Measurements from ENCODE around the gene ITGA2B. TPM values are rescaled to one million over a fixed set of nuclear protein-coding genes. Genes with fewer than 3 reads are reported as not detected.
"Not testable (repeated sequence)": the region's sequence is repeated elsewhere in the genome, so short reads cannot be mapped to it uniquely, and the experiment has no call there.

The ITGA2B gene
- total and polyA plus RNA-seq, 9 donors: 0.60 to 5.2 (median 2.2) TPM

GRCh38 chr17:44346064-44346844, 43.2 kb downstream of the ITGA2B start:
- intact Hi-C loops (cut with DNase I): no loop called here
- no peaks in the 10 kb centered on the region for H3K9me3 ChIP-seq
- no peaks in the 10 kb centered on the region for H3K36me3 ChIP-seq
- H3K4me1 ChIP-seq (ENCODE audit: insufficient read depth): peaks cover 5% of the 10 kb centered on the region
- no peak for TF ChIP-seq POLR2A (IDR thresholded peaks at IDR 0.05)
- no peak for TF ChIP-seq EP300 (IDR thresholded peaks at IDR 0.05)
- TF ChIP-seq CTCF (IDR thresholded peaks at IDR 0.05): no peak
- no peak overlapping the region for H3K4me3 ChIP-seq
- H3K27ac ChIP-seq: no peak overlapping the region
- WGBS, 3 donors: 68 to 76% (median 71%) methylated on average over 12 to 13 of the region's 13 CpGs
- H3K27me3 ChIP-seq: no peaks in the 10 kb centered on the region
- no peak for DNase-seq

GRCh38 chr17:44345454-44346026, 43.9 kb downstream of the ITGA2B start:
- H3K36me3 ChIP-seq: no peaks in the 10 kb centered on the region
- WGBS, 3 donors: 2 to 3% (median 2%) methylated on average over 21 of the region's 21 CpGs
- peak overlapping the region; percentile 55 for H3K4me3 ChIP-seq
- TF ChIP-seq POLR2A (IDR thresholded peaks at IDR 0.05) (no peak), EP300 (IDR thresholded peaks at IDR 0.05) (no peak), CTCF (IDR thresholded peaks at IDR 0.05) (peak in 2 of 3 donors; percentile 15 to 36)
- no peaks in the 10 kb centered on the region for H3K27me3 ChIP-seq
- H3K4me1 ChIP-seq (ENCODE audit: insufficient read depth): peaks cover 5% of the 10 kb centered on the region
- peak overlapping the region; percentile 73 to 78 for H3K27ac ChIP-seq
- H3K9me3 ChIP-seq: no peaks in the 10 kb centered on the region
- intact Hi-C loops (cut with DNase I): no loop called here
- DNase-seq: peak in 4 of 5 donors; percentile 51 to 62 (median 58)

- Histone ChIP-seq H3K27ac (peak within 1 kb of the TSS; percentile 73 to 78), H3K27me3 (no peaks in the 10 kb centered on the region), H3K4me1 (ENCODE audit: insufficient read depth) (peaks cover 5% of the 10 kb centered on the region), H3K9me3 (no peaks in the 10 kb centered on the region), H3K4me3 (peak within 1 kb of the TSS; percentile 55), H3K36me3 (no peaks in the 10 kb centered on the region)
- TF ChIP-seq POLR2A (IDR thresholded peaks at IDR 0.05) (peak; percentile 35), CTCF (IDR thresholded peaks at IDR 0.05) (no peak)
- peak; percentile 91 to 95 (median 93) for DNase-seq
- intact Hi-C loops (cut with DNase I): no loop called here
- WGBS, 3 donors: 0 to 1% (median 0%) methylated on average over 25 to 26 of the region's 26 CpGs
Observed at GRCh38 chr17:44344939-44345453, 44.5 kb downstream of the ITGA2B start, which contains the start of gene GRN. TSS of gene GRN (plus strand) at chr17:44345302. CDS start at chr17:44349165, 3,863 bp downstream.

GRCh38 chr17:44343510-44344209, 45.8 kb downstream of the ITGA2B start:
- no peak for DNase-seq
- intact Hi-C loops (cut with DNase I): no loop called here
- WGBS, 3 donors: 56 to 69% (median 68%) methylated on average over 11 of the region's 11 CpGs

GRCh38 chr17:44340553-44340952, 48.9 kb downstream of the ITGA2B start:
- H3K4me3 ChIP-seq; H3K27me3 ChIP-seq; DNase-seq; H3K9me3 ChIP-seq; H3K36me3 ChIP-seq; H3K27ac ChIP-seq; H3K4me1 ChIP-seq (ENCODE audit: insufficient read depth); intact Hi-C loops (cut with DNase I): not testable (repeated sequence)
- 64 to 68% (median 67%) methylated on average over 5 of the region's 5 CpGs for WGBS, 3 donors

More at GRCh38 chr17:44343510-44344209, 45.8 kb downstream of the ITGA2B start:
- Histone ChIP-seq H3K27me3 (no peaks in the 10 kb centered on the region), H3K4me3 (no peak overlapping the region), H3K27ac (no peak overlapping the region), H3K4me1 (ENCODE audit: insufficient read depth) (peaks cover 5% of the 10 kb centered on the region), H3K36me3 (no peaks in the 10 kb centered on the region), H3K9me3 (no peaks in the 10 kb centered on the region)
- TF ChIP-seq CTCF (IDR thresholded peaks at IDR 0.05) (no peak), POLR2A (IDR thresholded peaks at IDR 0.05) (no peak), EP300 (IDR thresholded peaks at IDR 0.05) (no peak)
